HCT116 (cell line): ENCODE results near the gene KRTAP23-1. TPM values are rescaled to one million over a fixed set of nuclear protein-coding genes. Genes with fewer than 3 reads are reported as not detected.

Source experiments
- ATAC-seq: fragments of 200-7000 bp; cut with Tn5 transposase; 2 replicates; pipeline ENCODE4 v1.9.1; 2020; ENCODE audit warnings: mild to moderate bottlenecking, moderate library complexity
- BruUV-seq: library from RNA; stranded (reverse); fragments of 400-500 nt; replicated peaks from 2 replicates; lab custom pipeline; 2021; lab: Mats Ljungman, UMichigan
- CTCF ChIA-PET: fragments of 300-600 bp; sonication (Branson Sonifier 250); formaldehyde crosslinking; loops from one replicate; lab custom pipeline; 2021; ENCODE audit warnings: antibody characterized with exemption; lab: Charles Lee
- POLR2A ChIA-PET: fragments of 300-600, 350-600 bp; sonication (Branson Sonifier 250); formaldehyde crosslinking; loops from one replicate; lab custom pipeline; 2021; ENCODE audit warnings: antibody characterized with exemption; lab: Charles Lee
- RAD21 ChIA-PET, 2 experiments: fragments of 300-600 bp; sonication (Branson Sonifier 250); formaldehyde crosslinking; loops; one replicate each; lab custom pipeline; 2023; ENCODE audit warnings: low total read pairs in 2 of 2; ENCODE audit not compliant: uncharacterized antibody in 2 of 2, unreplicated experiment in 2 of 2, low non-redundant PET in 1 of 2; lab: Charles Lee
- DNase-seq: peaks from one replicate; pipeline ENCODE4 v3.0.0-alpha.2; 2010; ENCODE audit warnings: low read depth, low spot score
- H2AFZ ChIP-seq: fragments of 200-600 bp; shearing (Covaris generic), sonication (generic); 2 replicates; pipeline ENCODE4 v1.6.1; 2017; ENCODE audit warnings: low read depth, mixed run types, mixed read lengths, antibody characterized with exemption, low read length; ENCODE audit not compliant: poor library complexity, severe bottlenecking
- H3K27ac ChIP-seq: 2 replicates; pipeline ENCODE4 v1.5.1; 2012; ENCODE audit warnings: low read depth, low read length
- H3K27me3 ChIP-seq: fragments of 200-600 bp; sonication (generic); 2 replicates; pipeline ENCODE4 v1.6.1; 2016; ENCODE audit warnings: mixed run types, low read length, mixed read lengths; ENCODE audit not compliant: insufficient read depth
- H3K36me3 ChIP-seq, 2 experiments: fragments of 200-500 bp in 1 of 2; fragments of 200-600 bp in 1 of 2; sonication (Bioruptor generic) in 1 of 2; sonication (generic) in 1 of 2; 2 replicates each; pipeline versions ENCODE4 v1.5.1 to v1.6.1; 2014 to 2016; ENCODE audit warnings: low read length in 2 of 2, inconsistent platforms in 1 of 2, mixed read lengths in 1 of 2, mixed run types in 1 of 2; ENCODE audit not compliant: insufficient read depth in 2 of 2, control insufficient read depth in 1 of 2
- H3K4me1 ChIP-seq, 2 experiments: fragments of 200-600 bp in 1 of 2; sonication (generic) in 1 of 2; 2 replicates each; pipeline versions ENCODE4 v1.5.1 to v1.6.1; 2012 to 2017; ENCODE audit warnings: low read length in 2 of 2, inconsistent platforms in 1 of 2, mild to moderate bottlenecking in 1 of 2, mixed read lengths in 1 of 2, mixed run types in 1 of 2, moderate library complexity in 1 of 2; ENCODE audit not compliant: insufficient read depth in 2 of 2, control insufficient read depth in 1 of 2
- H3K4me2 ChIP-seq: fragments of 200-600 bp; sonication (generic); 2 replicates; pipeline ENCODE4 v1.6.1; 2017; ENCODE audit warnings: mixed run types, low read length, mixed read lengths
- H3K4me3 ChIP-seq, 2 experiments: fragments of 200-600 bp in 1 of 2; sonication (generic) in 1 of 2; replicated peaks in 1 of 2; 2 replicates each; pipeline ENCODE4 v1.5.1; 2011 to 2016; ENCODE audit warnings: low read length in 2 of 2, control low read depth in 1 of 2, low read depth in 1 of 2, mild to moderate bottlenecking in 1 of 2, mixed read lengths in 1 of 2, mixed run types in 1 of 2
- H3K79me2 ChIP-seq: fragments of 200-600 bp; sonication (generic); 2 replicates; pipeline ENCODE4 v1.6.1; 2017; ENCODE audit warnings: mild to moderate bottlenecking, mixed run types, low read length, moderate library complexity, mixed read lengths; ENCODE audit not compliant: insufficient read depth
- H3K9ac ChIP-seq: fragments of 200-600 bp; sonication (generic); 2 replicates; pipeline ENCODE4 v1.6.1; 2016; ENCODE audit warnings: low read length, mixed read lengths
- H3K9me2 ChIP-seq: fragments of 200-600 bp; sonication (generic), shearing (Covaris generic); 2 replicates; pipeline ENCODE4 v1.6.1; 2017; ENCODE audit warnings: mixed run types, mild to moderate bottlenecking, moderate library complexity; ENCODE audit not compliant: insufficient read depth
- H3K9me3 ChIP-seq, 2 experiments: fragments of 200-500 bp in 1 of 2; fragments of 200-600 bp in 1 of 2; sonication (Bioruptor generic) in 1 of 2; sonication (generic) in 1 of 2; 2 replicates each; pipeline ENCODE4 v1.6.1; 2014 to 2017; ENCODE audit warnings: low read length in 2 of 2, mixed read lengths in 2 of 2, inconsistent platforms in 1 of 2, low read depth in 1 of 2, mild to moderate bottlenecking in 1 of 2, mixed run types in 1 of 2, moderate library complexity in 1 of 2; ENCODE audit not compliant: control insufficient read depth in 1 of 2, insufficient read depth in 1 of 2
- H4K20me1 ChIP-seq: fragments of 200-600 bp; sonication (generic), shearing (Covaris generic); 2 replicates; pipeline ENCODE4 v1.6.1; 2017; ENCODE audit warnings: mixed run types, mild to moderate bottlenecking, moderate library complexity; ENCODE audit not compliant: insufficient read depth
- CBX3 ChIP-seq: IDR thresholded peaks from 2 replicates; pipeline ENCODE4 v1.6.1; 2012; ENCODE audit warnings: low read depth
- CEBPB ChIP-seq: IDR thresholded peaks from 2 replicates; pipeline ENCODE4 v1.6.1; 2012; ENCODE audit warnings: low read depth
- EGR1 ChIP-seq: IDR thresholded peaks from 2 replicates; pipeline ENCODE4 v1.6.1; 2012; ENCODE audit warnings: low read depth
- ELF1 ChIP-seq: IDR thresholded peaks from 2 replicates; pipeline ENCODE4 v1.6.1; 2012; ENCODE audit warnings: low read depth, borderline replicate concordance
- EZH2 ChIP-seq: fragments of 200-600 bp; sonication (generic); IDR thresholded peaks from 2 replicates; pipeline ENCODE4 v1.6.1; 2017; ENCODE audit warnings: antibody characterized with exemption, mixed run types
- EZH2phosphoT487 ChIP-seq: fragments of 200-600 bp; IDR thresholded peaks from 2 replicates; pipeline ENCODE4 v1.6.1; 2018; ENCODE audit warnings: antibody characterized with exemption, borderline replicate concordance
- JUND ChIP-seq: IDR thresholded peaks from 2 replicates; pipeline ENCODE4 v1.6.1; 2012
- MAX ChIP-seq: IDR thresholded peaks from 2 replicates; pipeline ENCODE4 v1.6.1; 2012
- POLR2A ChIP-seq: IDR thresholded peaks from 2 replicates; pipeline ENCODE4 v1.7.0; 2011; ENCODE audit warnings: borderline replicate concordance; ENCODE audit not compliant: insufficient read depth, insufficient read length; ENCODE audit errors: extremely low read depth
- SIN3A ChIP-seq: IDR thresholded peaks from 2 replicates; pipeline ENCODE4 v1.6.1; 2012; ENCODE audit warnings: low read depth
- SP1 ChIP-seq: IDR thresholded peaks from 2 replicates; pipeline ENCODE4 v1.6.1; 2012; ENCODE audit warnings: low read depth
- SRF ChIP-seq: IDR thresholded peaks from 2 replicates; pipeline ENCODE4 v1.6.1; 2012; ENCODE audit warnings: low read depth
- TCF7L2 ChIP-seq: IDR thresholded peaks from 2 replicates; pipeline ENCODE4 v1.7.0; 2011; ENCODE audit warnings: borderline replicate concordance, inconsistent platforms; ENCODE audit not compliant: insufficient read depth, insufficient read length; ENCODE audit errors: extremely low read depth
- ZNF274 ChIP-seq: fragments of 200-500 bp; sonication (Bioruptor generic); IDR thresholded peaks from 2 replicates; pipeline ENCODE4 v1.6.1; 2014; ENCODE audit warnings: mild to moderate bottlenecking, low read depth, low read length, inconsistent platforms
- intact Hi-C: fragments of 100-400 bp; cut with micrococcal nuclease; formaldehyde crosslinking; loops from 2 replicates; pipeline ENCODE4 v1.10.0; 2022
- total RNA-seq: library from RNA; stranded (reverse); gene quantifications from one replicate; pipeline ENCODE4 v1.2.1, GENCODE V29; 2021; ENCODE audit not compliant: unreplicated experiment
- TF ChIP-seq, protein P1 (sequence below): IDR thresholded peaks from 2 replicates; pipeline ENCODE4 v1.6.1; 2012
- TF ChIP-seq, protein P2 (sequence below): IDR thresholded peaks from 2 replicates; pipeline ENCODE4 v1.6.1; 2011; ENCODE audit warnings: mild to moderate bottlenecking, low read length, moderate library complexity; ENCODE audit not compliant: insufficient replicate concordance; ENCODE audit errors: extremely low read depth
- TF ChIP-seq, protein P3 (sequence below), 3 experiments: fragments of 200-600 bp in 1 of 3; sonication (generic) in 1 of 3; IDR thresholded peaks in 2 of 3; conservative IDR thresholded peaks in 1 of 3; 2 replicates each; pipeline ENCODE4 v1.5.1; 2012 to 2017; ENCODE audit warnings: low read depth in 2 of 3, low read length in 2 of 3, antibody characterized with exemption in 1 of 3, borderline replicate concordance in 1 of 3, control low read depth in 1 of 3, mild to moderate bottlenecking in 1 of 3, mixed read lengths in 1 of 3, mixed run types in 1 of 3, moderate library complexity in 1 of 3; ENCODE audit not compliant: insufficient read depth in 1 of 3

The KRTAP23-1 gene
- total RNA-seq, 1 experiment from 2014 or later = not detected

DNA sequence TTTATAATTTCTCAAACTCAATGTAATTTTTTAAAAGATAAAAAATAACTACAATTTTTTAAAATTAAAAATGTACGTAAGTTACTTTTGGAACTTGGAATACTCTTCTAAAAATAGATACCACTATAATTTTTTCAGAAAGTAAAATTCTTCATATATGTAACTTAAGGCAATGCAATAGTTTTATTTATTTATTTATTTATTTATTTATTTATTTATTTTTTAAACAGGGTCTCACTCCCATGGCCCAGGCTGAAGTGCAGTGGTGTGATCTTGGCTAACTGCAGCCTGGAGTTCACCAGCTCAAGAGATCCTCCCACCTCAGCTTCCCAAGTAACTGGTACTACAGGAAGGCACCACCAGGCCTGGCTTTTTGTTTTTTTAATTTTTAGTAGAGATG lies 3.1 kb upstream of the KRTAP23-1 start:
- RAD21 ChIA-PET = no interaction called here
- DNase-seq = no peak
- H3K4me1 ChIP-seq = no peaks in the 10 kb centered on the region
- no peak overlapping the region for H2AFZ ChIP-seq
- intact Hi-C loops = no loop called here
- no peak overlapping the region for H3K9ac ChIP-seq
- H3K9me2 ChIP-seq = no peaks in the 10 kb centered on the region
- CTCF ChIA-PET = no interaction called here
- H3K4me3 ChIP-seq = no peak overlapping the region
- POLR2A ChIA-PET = no interaction called here
- no peaks in the 10 kb centered on the region for H3K79me2 ChIP-seq
- TF ChIP-seq SRF = no peak
- no peak for TF ChIP-seq CEBPB
- TF ChIP-seq TCF7L2 = no peak
- TF ChIP-seq ZNF274 = no peak
- no peak for TF ChIP-seq EZH2
- H3K36me3 ChIP-seq = no peaks in the 10 kb centered on the region
- no peak overlapping the region for H3K4me2 ChIP-seq
- no peaks in the 10 kb centered on the region for H4K20me1 ChIP-seq
- no peak for ATAC-seq
- no TSS peak for BruUV-seq
- H3K9me3 ChIP-seq = peaks cover 12 to 18% of the 10 kb centered on the region in 2 experiments; a peak in 3 of 4 replicates
- H3K27ac ChIP-seq = no peak overlapping the region
- no peaks in the 10 kb centered on the region for H3K27me3 ChIP-seq

GRCh38 chr21:30349572-30349971 lies 1.2 kb upstream of the KRTAP23-1 start:
- Histone ChIP-seq H3K27me3 (no peaks in the 10 kb centered on the region), H3K9me3 (peaks cover 7 to 19% of the 10 kb centered on the region in 2 experiments; a peak in 3 of 4 replicates), H3K4me3 (no peak overlapping the region), H4K20me1 (no peaks in the 10 kb centered on the region), H2AFZ (no peak overlapping the region), H3K27ac (no peak overlapping the region), H3K79me2 (no peaks in the 10 kb centered on the region), H3K4me1 (no peaks in the 10 kb centered on the region), H3K9ac (no peak overlapping the region), H3K9me2 (no peaks in the 10 kb centered on the region), H3K4me2 (no peak overlapping the region), H3K36me3 (no peaks in the 10 kb centered on the region)
- TF ChIP-seq, protein P1, sequence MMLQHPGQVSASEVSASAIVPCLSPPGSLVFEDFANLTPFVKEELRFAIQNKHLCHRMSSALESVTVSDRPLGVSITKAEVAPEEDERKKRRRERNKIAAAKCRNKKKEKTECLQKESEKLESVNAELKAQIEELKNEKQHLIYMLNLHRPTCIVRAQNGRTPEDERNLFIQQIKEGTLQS = no peak
- no peak for TF ChIP-seq JUND
- no peak for TF ChIP-seq SIN3A
- TF ChIP-seq, protein P2, sequence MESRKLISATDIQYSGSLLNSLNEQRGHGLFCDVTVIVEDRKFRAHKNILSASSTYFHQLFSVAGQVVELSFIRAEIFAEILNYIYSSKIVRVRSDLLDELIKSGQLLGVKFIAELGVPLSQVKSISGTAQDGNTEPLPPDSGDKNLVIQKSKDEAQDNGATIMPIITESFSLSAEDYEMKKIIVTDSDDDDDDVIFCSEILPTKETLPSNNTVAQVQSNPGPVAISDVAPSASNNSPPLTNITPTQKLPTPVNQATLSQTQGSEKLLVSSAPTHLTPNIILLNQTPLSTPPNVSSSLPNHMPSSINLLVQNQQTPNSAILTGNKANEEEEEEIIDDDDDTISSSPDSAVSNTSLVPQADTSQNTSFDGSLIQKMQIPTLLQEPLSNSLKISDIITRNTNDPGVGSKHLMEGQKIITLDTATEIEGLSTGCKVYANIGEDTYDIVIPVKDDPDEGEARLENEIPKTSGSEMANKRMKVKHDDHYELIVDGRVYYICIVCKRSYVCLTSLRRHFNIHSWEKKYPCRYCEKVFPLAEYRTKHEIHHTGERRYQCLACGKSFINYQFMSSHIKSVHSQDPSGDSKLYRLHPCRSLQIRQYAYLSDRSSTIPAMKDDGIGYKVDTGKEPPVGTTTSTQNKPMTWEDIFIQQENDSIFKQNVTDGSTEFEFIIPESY = no peak
- TF ChIP-seq EZH2 = no peak
- TF ChIP-seq SRF = no peak
- no peak for TF ChIP-seq EZH2phosphoT487
- TF ChIP-seq POLR2A = no peak
- no peak for TF ChIP-seq CBX3
- TF ChIP-seq SP1 = no peak
- TF ChIP-seq ELF1 = no peak
- no peak for TF ChIP-seq MAX
- TF ChIP-seq, protein P3, sequence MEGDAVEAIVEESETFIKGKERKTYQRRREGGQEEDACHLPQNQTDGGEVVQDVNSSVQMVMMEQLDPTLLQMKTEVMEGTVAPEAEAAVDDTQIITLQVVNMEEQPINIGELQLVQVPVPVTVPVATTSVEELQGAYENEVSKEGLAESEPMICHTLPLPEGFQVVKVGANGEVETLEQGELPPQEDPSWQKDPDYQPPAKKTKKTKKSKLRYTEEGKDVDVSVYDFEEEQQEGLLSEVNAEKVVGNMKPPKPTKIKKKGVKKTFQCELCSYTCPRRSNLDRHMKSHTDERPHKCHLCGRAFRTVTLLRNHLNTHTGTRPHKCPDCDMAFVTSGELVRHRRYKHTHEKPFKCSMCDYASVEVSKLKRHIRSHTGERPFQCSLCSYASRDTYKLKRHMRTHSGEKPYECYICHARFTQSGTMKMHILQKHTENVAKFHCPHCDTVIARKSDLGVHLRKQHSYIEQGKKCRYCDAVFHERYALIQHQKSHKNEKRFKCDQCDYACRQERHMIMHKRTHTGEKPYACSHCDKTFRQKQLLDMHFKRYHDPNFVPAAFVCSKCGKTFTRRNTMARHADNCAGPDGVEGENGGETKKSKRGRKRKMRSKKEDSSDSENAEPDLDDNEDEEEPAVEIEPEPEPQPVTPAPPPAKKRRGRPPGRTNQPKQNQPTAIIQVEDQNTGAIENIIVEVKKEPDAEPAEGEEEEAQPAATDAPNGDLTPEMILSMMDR (IDR thresholded peaks at IDR 0.05 in 2 of 3, conservative IDR thresholded peaks at IDR 0.05 in 1 of 3; ENCODE audit: borderline replicate concordance in 1 of 3, insufficient read depth in 1 of 3, low read depth in 2 of 3, low read length in 2 of 3) = no peak
- no peak for TF ChIP-seq EGR1
- ChIA-PET CTCF (no interaction called here), RAD21 (no interaction called here), POLR2A (no interaction called here)
- no peak for DNase-seq
- no peak for ATAC-seq
- no TSS peak for BruUV-seq
- intact Hi-C loops = no loop called here
